Thymus (tissue), 11 donors: ENCODE measurements around the gene AURKAIP1. TPM values are rescaled to one million over a fixed set of nuclear protein-coding genes. Genes with fewer than 3 reads are reported as not detected.
"Not testable (repeated sequence)": the region's sequence is repeated elsewhere in the genome, so short reads cannot be mapped to it uniquely, and the experiment has no call there.

Experiments
- DNase-seq, 9 donors: peaks; one replicate each; pipeline ENCODE4 v3.0.0-alpha.2; 2013; ENCODE audit warnings: low spot score in 9 of 9, low read depth in 6 of 9, missing footprints in 1 of 9
- H3K27ac ChIP-seq, 2 donors: one replicate each; pipeline ENCODE4 v1.5.1; 2013; ENCODE audit warnings: control low read depth in 1 of 2, low read depth in 1 of 2, low read length in 1 of 2, mild to moderate bottlenecking in 1 of 2, moderate library complexity in 1 of 2
- H3K27me3 ChIP-seq, 2 donors: one replicate each; pipeline ENCODE4 v1.5.1; 2013; ENCODE audit warnings: low read length in 1 of 2; ENCODE audit not compliant: control insufficient read depth in 2 of 2, insufficient read depth in 1 of 2
- H3K36me3 ChIP-seq, 2 donors: one replicate each; pipeline ENCODE4 v1.5.1; 2013; ENCODE audit warnings: low read length in 1 of 2, mild to moderate bottlenecking in 1 of 2, moderate library complexity in 1 of 2; ENCODE audit not compliant: control insufficient read depth in 2 of 2, insufficient read depth in 2 of 2
- H3K4me1 ChIP-seq, 2 donors: one replicate each; pipeline ENCODE4 v1.5.1; 2013; ENCODE audit warnings: low read length in 2 of 2; ENCODE audit not compliant: control insufficient read depth in 2 of 2, insufficient read depth in 2 of 2
- H3K4me3 ChIP-seq, 2 donors: one replicate each; pipeline ENCODE4 v1.5.1; 2013; ENCODE audit warnings: low read length in 2 of 2, control low read depth in 1 of 2, mild to moderate bottlenecking in 1 of 2
- H3K9me3 ChIP-seq, 2 donors: one replicate each; pipeline ENCODE4 v1.5.1; 2013; ENCODE audit warnings: low read length in 1 of 2, mild to moderate bottlenecking in 1 of 2; ENCODE audit not compliant: control insufficient read depth in 2 of 2, insufficient read depth in 1 of 2
- WGBS: extraction: QIAGEN DNeasy Blood & Tissue Kit; methylation state at CpG from one replicate; pipeline ENCODE4 v1.1.7; 2013; 5-methylcytosine and 5-hydroxymethylcytosine counted together
- polyA plus RNA-seq: library from polyadenylated mRNA; stranded (reverse); fragments of 200-250 nt; gene quantifications from one replicate; pipeline ENCODE4 v1.2.3, GENCODE V29; 2013
- total RNA-seq: library from RNA; stranded (reverse); fragments of 120-200 nt; gene quantifications from one replicate; pipeline ENCODE4 v1.2.4, GENCODE V29; 2013
- donor health status: healthy.

AURKAIP1 gene
- total and polyA plus RNA-seq, 2 donors, result 96.2 to 116 TPM

GRCh38 chr1:1420654-1421141 lies 45.7 kb upstream of the AURKAIP1 start:
- Histone ChIP-seq H3K36me3 (no peaks in the 10 kb centered on the region), H3K4me1 (peaks cover 0 to 20% of the 10 kb centered on the region in 2 donors), H3K27me3 (peaks cover 24 to 59% of the 10 kb centered on the region in 2 donors), H3K4me3 (no peak overlapping the region), H3K27ac (no peak overlapping the region), H3K9me3 (no peaks in the 10 kb centered on the region)
- no peak for DNase-seq
- 86% methylated on average over 12 of the region's 12 CpGs for WGBS

- peaks cover 24 to 56% of the 10 kb centered on the region in 2 donors for H3K27me3 ChIP-seq
- no peak for DNase-seq
- H3K27ac ChIP-seq, result no peak overlapping the region
- WGBS, result 33% methylated on average over 112 of the region's 112 CpGs
- H3K4me3 ChIP-seq, result peak overlapping the region in 1 of 2 donors; percentile 23
- H3K9me3 ChIP-seq, result no peaks in the 10 kb centered on the region
- H3K4me1 ChIP-seq, result peaks cover 0 to 16% of the 10 kb centered on the region in 2 donors
- no peaks in the 10 kb centered on the region for H3K36me3 ChIP-seq
These were observed 45.0 kb upstream of the AURKAIP1 start for GRCh38 chr1:1419813-1420653.

- peaks cover 0 to 16% of the 10 kb centered on the region in 2 donors for H3K4me1 ChIP-seq
- peaks cover 24 to 51% of the 10 kb centered on the region in 2 donors for H3K27me3 ChIP-seq
- H3K9me3 ChIP-seq, result no peaks in the 10 kb centered on the region
- H3K4me3 ChIP-seq, result no peak overlapping the region
- no peaks in the 10 kb centered on the region for H3K36me3 ChIP-seq
- 97% methylated on average over 21 of the region's 21 CpGs for WGBS
- H3K27ac ChIP-seq, result no peak overlapping the region
- DNase-seq, result no peak
These were observed 44.4 kb upstream of the AURKAIP1 start for GRCh38 chr1:1419363-1419812.

- Histone ChIP-seq H3K27me3 (peaks cover 24 to 51% of the 10 kb centered on the region in 2 donors), H3K4me1 (peaks cover 0 to 16% of the 10 kb centered on the region in 2 donors), H3K9me3 (no peaks in the 10 kb centered on the region), H3K36me3 (no peaks in the 10 kb centered on the region), H3K4me3 (no peak overlapping the region), H3K27ac (peak overlapping the region in 1 of 2 donors; percentile 37)
- no peak for DNase-seq
- WGBS, result 96% methylated on average over 26 of the region's 26 CpGs
These were observed 43.7 kb upstream of the AURKAIP1 start for GRCh38 chr1:1418464-1419362.

GRCh38 chr1:1417825-1418463 lies 42.9 kb upstream of the AURKAIP1 start:
- peaks cover 0 to 14% of the 10 kb centered on the region in 2 donors for H3K4me1 ChIP-seq
- not testable (repeated sequence) for DNase-seq, H3K9me3 ChIP-seq, H3K4me3 ChIP-seq, H3K36me3 ChIP-seq
- H3K27me3 ChIP-seq, result peaks cover 24 to 48% of the 10 kb centered on the region in 2 donors
- WGBS, result 93% methylated on average over 25 of the region's 25 CpGs
- H3K27ac ChIP-seq, result peak overlapping the region in 1 of 2 donors; percentile 52

DNA sequence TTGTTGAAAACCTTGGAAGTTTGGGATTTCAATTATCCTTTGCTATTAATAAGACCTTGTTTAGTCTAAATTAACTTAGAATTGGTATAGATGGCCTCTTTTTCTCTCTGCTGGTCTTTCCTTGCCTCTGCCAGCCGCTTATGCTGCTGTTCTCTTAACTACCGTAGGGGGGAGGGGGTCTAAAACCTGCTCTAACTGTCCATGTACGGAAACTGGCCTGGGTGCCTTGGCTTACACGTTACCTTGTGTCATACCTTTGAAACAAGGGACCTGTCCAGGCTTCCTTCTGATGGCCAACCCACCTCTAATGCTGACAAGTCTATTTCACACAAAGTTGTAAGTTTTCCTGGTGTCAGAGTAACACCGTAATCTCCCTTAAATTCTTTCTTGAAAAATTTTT lies 42.4 kb upstream of the AURKAIP1 start:
- H3K27me3 ChIP-seq, result peaks cover 22 to 42% of the 10 kb centered on the region in 2 donors
- not testable (repeated sequence) for H3K4me1 ChIP-seq, H3K36me3 ChIP-seq, DNase-seq, H3K9me3 ChIP-seq, H3K27ac ChIP-seq, H3K4me3 ChIP-seq
- WGBS, result 93% methylated on average over 5 of the region's 5 CpGs

GRCh38 chr1:1415751-1416150 lies 40.7 kb upstream of the AURKAIP1 start:
- Histone ChIP-seq H3K9me3 (peaks cover 0 to 12% of the 10 kb centered on the region in 2 donors), H3K27ac (no peak overlapping the region), H3K4me3 (no peak overlapping the region), H3K36me3 (no peaks in the 10 kb centered on the region), H3K27me3 (peaks cover 16 to 26% of the 10 kb centered on the region in 2 donors), H3K4me1 (no peaks in the 10 kb centered on the region)
- no peak for DNase-seq
- 93% methylated on average over 13 of the region's 13 CpGs for WGBS

- H3K27ac ChIP-seq, H3K36me3 ChIP-seq, H3K4me1 ChIP-seq, DNase-seq, H3K27me3 ChIP-seq, H3K4me3 ChIP-seq: not testable (repeated sequence)
- WGBS, result 98% methylated on average over 11 of the region's 11 CpGs
- H3K9me3 ChIP-seq, result peaks cover 0 to 12% of the 10 kb centered on the region in 2 donors
These were observed 37.4 kb upstream of the AURKAIP1 start for GRCh38 chr1:1412311-1412902.
